ENCODE data around the gene SARS1. TPM values are rescaled to one million over a fixed set of nuclear protein-coding genes. Genes with fewer than 3 reads are reported as not detected.

SARS1 gene
- total and polyA plus RNA-seq, 2 of the 8 experiments (the other 6 are each of a cell fraction or from before 2014, with no cell fraction given) = 83.1 to 146 TPM

- POLR2A ChIA-PET (ENCODE audit: partially characterized antibody) = interaction anchor here (0.7 to 12.2 kb wide), 4 partner anchors 20 to 882 kb away, joined by 3 to 252 read pairs (median 20); partner anchors contain the start of gene SARS1
- peaks cover 0 to 7% (median 1%) of the 10 kb centered on the region in 4 experiments; a peak in 3 of 8 replicates for H3K36me3 ChIP-seq (ENCODE audit: control insufficient read depth in 2 of 4, insufficient read depth in 4 of 4, low read length in 3 of 4)
- H3K9me3 ChIP-seq (ENCODE audit: insufficient read depth in 2 of 2, low read depth in 1 of 2, low read length in 1 of 2) = no peaks in the 10 kb centered on the region; a peak in 1 of 4 replicates
- no peak overlapping the region for H3K4ac ChIP-seq (replicated peaks; ENCODE audit: insufficient read length, low read depth, low read length)
- no peak overlapping the region for H3K14ac ChIP-seq (ENCODE audit: insufficient read length)
- H3K23ac ChIP-seq (ENCODE audit: insufficient read length) = no peak overlapping the region
- no peak overlapping the region for H3K27ac ChIP-seq (ENCODE audit: low read depth, low read length)
- no peak overlapping the region for H2BK5ac ChIP-seq (ENCODE audit: low read depth, low read length)
- H2AFZ ChIP-seq (ENCODE audit: low read length) = no peak overlapping the region
- H2BK20ac ChIP-seq (ENCODE audit: low read length) = no peak overlapping the region
- no peak overlapping the region for H4K5ac ChIP-seq (ENCODE audit: insufficient read length, low read depth, low read length)
- no peak overlapping the region for H2AK5ac ChIP-seq (ENCODE audit: low read depth, low read length)
- H3K79me2 ChIP-seq (ENCODE audit: control insufficient read depth in 1 of 2, insufficient read depth in 2 of 2, low read length in 2 of 2) = peaks cover 0 to 28% of the 10 kb centered on the region in 2 experiments; a peak in 1 of 4 replicates
- H3K56ac ChIP-seq (replicated peaks; ENCODE audit: insufficient read length, low read depth, low read length) = no peak overlapping the region
- H3K79me1 ChIP-seq (ENCODE audit: low read depth, low read length) = peaks cover 9% of the 10 kb centered on the region; the same call in 1 of the 2 replicates
- no peak overlapping the region for H2BK120ac ChIP-seq (replicated peaks; ENCODE audit: low read depth, low read length)
- H2BK12ac ChIP-seq (ENCODE audit: low read depth, low read length) = no peak overlapping the region
- peaks cover 5 to 37% (median 28%) of the 10 kb centered on the region in 4 experiments for H3K4me1 ChIP-seq (replicated peaks in 1 of 4; ENCODE audit: control insufficient read depth in 3 of 4, insufficient read depth in 4 of 4, low read length in 3 of 4)
- FAIRE-seq (no peak), DNase-seq (ENCODE audit: low read depth in 1 of 2, low spot score in 2 of 2) (no peak)
- no peaks in the 10 kb centered on the region; the same call in 1 of the 2 replicates for H3K23me2 ChIP-seq (ENCODE audit: low read depth, low read length)
- H3K18ac ChIP-seq (ENCODE audit: extremely low read depth, low read length) = no peak overlapping the region
- H2BK15ac ChIP-seq (ENCODE audit: low read length) = no peak overlapping the region
- WGBS, 2 experiments (ENCODE audit: extremely low coverage in 1 of 2, insufficient coverage in 1 of 2, insufficient read length in 1 of 2, insufficient replicate concordance in 2 of 2, low coverage in 1 of 2, low lambda C conversion rate in 2 of 2, missing lambda C conversion rate in 1 of 2) = 93% methylated on average over 5 of the region's 5 CpGs; no CpG with 5 or more reads in 1 of the 2 experiments
- no peak for TF ChIP-seq E2F6 (IDR thresholded peaks at IDR 0.05)
- TF ChIP-seq RAD21 (IDR thresholded peaks at IDR 0.05 in 1 of 2, conservative IDR thresholded peaks at IDR 0.05 in 1 of 2; ENCODE audit: low read depth in 2 of 2, low read length in 2 of 2) = no peak
- TF ChIP-seq EZH2 (IDR thresholded peaks at IDR 0.05; ENCODE audit: low read depth, low read length, severe bottlenecking) = no peak
- no peak for TF ChIP-seq EGR1 (IDR thresholded peaks at IDR 0.05; ENCODE audit: borderline replicate concordance, low read depth, low read length)
- no peak for TF ChIP-seq KDM5A (IDR thresholded peaks at IDR 0.05; ENCODE audit: low read length)
- CTCF ChIA-PET (ENCODE audit: partially characterized antibody) = interaction anchor here (0.7 to 28.7 kb wide), 7 partner anchors 7 to 142 kb away, joined by 3 to 651 read pairs (median 32); partner anchors contain the start of genes PSRC1, SARS1 and SORT1
- no peak overlapping the region for H4K91ac ChIP-seq (replicated peaks; ENCODE audit: insufficient read length, low read length)
- no peak overlapping the region for H3K9ac ChIP-seq (replicated peaks in 1 of 4; ENCODE audit: extremely low read depth in 1 of 4, low read depth in 3 of 4, low read length in 3 of 4)
- no peak overlapping the region for H3K4me3 ChIP-seq (ENCODE audit: extremely low read depth in 1 of 4, insufficient read depth in 2 of 4, low read depth in 3 of 4, low read length in 4 of 4)
- H3K4me2 ChIP-seq (ENCODE audit: insufficient read depth in 1 of 2, low read depth in 2 of 2, low read length in 2 of 2) = no peak overlapping the region
- no peaks in the 10 kb centered on the region for H3K27me3 ChIP-seq (replicated peaks in 1 of 4; ENCODE audit: control insufficient read depth in 3 of 4, extremely low read depth in 1 of 4, insufficient read depth in 3 of 4, low read length in 3 of 4)
- no peaks in the 10 kb centered on the region for H4K20me1 ChIP-seq (replicated peaks in 1 of 2; ENCODE audit: control insufficient read depth in 1 of 2, insufficient read depth in 2 of 2, low read length in 2 of 2)
- no peak overlapping the region for H4K8ac ChIP-seq (ENCODE audit: extremely low read depth, insufficient read depth, low read length)
These were observed 43.4 kb downstream of the SARS1 start for GRCh38 chr1:109256971-109257681.
